ENCODE measurements around the gene MBD3. TPM values are rescaled to one million over a fixed set of nuclear protein-coding genes. Genes with fewer than 3 reads are reported as not detected.

Gene MBD3
- total RNA-seq, 2 experiments from 2014 or later, result 34.3 to 35.2 TPM

DNA sequence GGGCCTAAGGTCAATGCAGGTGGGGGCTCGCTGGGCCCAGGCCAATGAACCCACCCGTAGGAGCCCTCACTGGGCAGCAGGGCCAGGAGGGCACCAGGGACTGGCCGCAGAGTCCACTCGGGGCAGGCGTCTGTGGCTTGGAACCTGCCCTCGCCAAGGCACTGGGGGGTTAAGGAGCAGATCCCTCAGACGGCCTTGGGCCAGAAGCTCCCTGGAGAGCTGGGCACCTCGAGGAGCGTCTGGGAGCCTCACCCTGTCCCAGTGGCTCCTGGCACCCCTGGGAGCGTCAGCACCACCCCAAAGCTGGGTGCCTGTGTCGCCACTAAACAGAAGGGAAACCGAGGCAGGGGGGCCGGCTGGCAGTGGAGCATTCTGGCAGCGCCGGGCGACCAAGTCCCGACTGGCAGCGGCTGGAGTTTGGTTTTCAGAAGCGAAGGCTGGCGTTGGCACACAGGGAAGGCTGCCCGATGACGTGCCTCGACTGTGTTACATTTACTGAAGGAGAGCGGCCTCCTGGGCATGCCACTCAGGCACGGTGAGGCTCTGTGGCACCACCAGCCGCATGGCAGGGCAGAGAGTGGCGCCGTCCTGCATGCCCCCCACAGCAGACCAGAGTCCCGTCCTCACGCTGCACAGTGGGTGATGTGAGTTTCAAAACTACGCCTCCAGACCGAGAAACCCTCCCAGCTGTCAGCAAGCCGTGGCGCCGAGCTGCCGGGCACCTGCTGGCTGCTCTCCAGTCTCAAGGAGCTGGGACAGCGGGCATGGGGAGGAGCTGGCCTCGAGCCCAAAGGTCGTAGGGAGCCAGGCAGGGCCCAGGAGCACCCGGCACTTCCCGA lies 15.4 kb downstream of the MBD3 start:
- no peak for ATAC-seq (ENCODE audit: poor library complexity)
- DNase-seq, result no peak
- Histone ChIP-seq H3K4me1 (ENCODE audit: insufficient read depth, low read length) (no peaks in the 10 kb centered on the region), H3K27ac (ENCODE audit: low read depth in 1 of 2, low read length in 2 of 2) (no peak overlapping the region), H3K36me3 (ENCODE audit: insufficient read depth, low read length) (peaks cover 44% of the 10 kb centered on the region), H3K9me3 (ENCODE audit: control insufficient read depth in 1 of 2, insufficient read depth in 1 of 2, low read length in 2 of 2) (no peaks in the 10 kb centered on the region), H3K4me3 (ENCODE audit: low read length) (no peak overlapping the region), H3K27me3 (ENCODE audit: control insufficient read depth in 1 of 2, insufficient read depth in 2 of 2, low read length in 2 of 2) (no peaks in the 10 kb centered on the region)
- CTCF ChIA-PET, result no interaction called here
- Mint-ChIP-seq H3K4me3 (no peak overlapping the region), H3K4me1 (ENCODE audit: low read depth) (no peaks in the 10 kb centered on the region), H3K27me3 (no peaks in the 10 kb centered on the region), H3K9me3 (no peaks in the 10 kb centered on the region), H3K36me3 (ENCODE audit: low read depth) (peaks cover 33% of the 10 kb centered on the region), H3K27ac (no peak overlapping the region)
- intact Hi-C loops (cut with DNase I, micrococcal nuclease), result no loop called here
- POLR2A ChIA-PET, result interaction anchor here (0.6 kb wide), 1 partner anchor 11 kb away, joined by 3 read pairs; no protein-coding TSS in a partner anchor
- TF ChIP-seq, protein P1, sequence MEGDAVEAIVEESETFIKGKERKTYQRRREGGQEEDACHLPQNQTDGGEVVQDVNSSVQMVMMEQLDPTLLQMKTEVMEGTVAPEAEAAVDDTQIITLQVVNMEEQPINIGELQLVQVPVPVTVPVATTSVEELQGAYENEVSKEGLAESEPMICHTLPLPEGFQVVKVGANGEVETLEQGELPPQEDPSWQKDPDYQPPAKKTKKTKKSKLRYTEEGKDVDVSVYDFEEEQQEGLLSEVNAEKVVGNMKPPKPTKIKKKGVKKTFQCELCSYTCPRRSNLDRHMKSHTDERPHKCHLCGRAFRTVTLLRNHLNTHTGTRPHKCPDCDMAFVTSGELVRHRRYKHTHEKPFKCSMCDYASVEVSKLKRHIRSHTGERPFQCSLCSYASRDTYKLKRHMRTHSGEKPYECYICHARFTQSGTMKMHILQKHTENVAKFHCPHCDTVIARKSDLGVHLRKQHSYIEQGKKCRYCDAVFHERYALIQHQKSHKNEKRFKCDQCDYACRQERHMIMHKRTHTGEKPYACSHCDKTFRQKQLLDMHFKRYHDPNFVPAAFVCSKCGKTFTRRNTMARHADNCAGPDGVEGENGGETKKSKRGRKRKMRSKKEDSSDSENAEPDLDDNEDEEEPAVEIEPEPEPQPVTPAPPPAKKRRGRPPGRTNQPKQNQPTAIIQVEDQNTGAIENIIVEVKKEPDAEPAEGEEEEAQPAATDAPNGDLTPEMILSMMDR (IDR thresholded peaks at IDR 0.05), result no peak

DNA sequence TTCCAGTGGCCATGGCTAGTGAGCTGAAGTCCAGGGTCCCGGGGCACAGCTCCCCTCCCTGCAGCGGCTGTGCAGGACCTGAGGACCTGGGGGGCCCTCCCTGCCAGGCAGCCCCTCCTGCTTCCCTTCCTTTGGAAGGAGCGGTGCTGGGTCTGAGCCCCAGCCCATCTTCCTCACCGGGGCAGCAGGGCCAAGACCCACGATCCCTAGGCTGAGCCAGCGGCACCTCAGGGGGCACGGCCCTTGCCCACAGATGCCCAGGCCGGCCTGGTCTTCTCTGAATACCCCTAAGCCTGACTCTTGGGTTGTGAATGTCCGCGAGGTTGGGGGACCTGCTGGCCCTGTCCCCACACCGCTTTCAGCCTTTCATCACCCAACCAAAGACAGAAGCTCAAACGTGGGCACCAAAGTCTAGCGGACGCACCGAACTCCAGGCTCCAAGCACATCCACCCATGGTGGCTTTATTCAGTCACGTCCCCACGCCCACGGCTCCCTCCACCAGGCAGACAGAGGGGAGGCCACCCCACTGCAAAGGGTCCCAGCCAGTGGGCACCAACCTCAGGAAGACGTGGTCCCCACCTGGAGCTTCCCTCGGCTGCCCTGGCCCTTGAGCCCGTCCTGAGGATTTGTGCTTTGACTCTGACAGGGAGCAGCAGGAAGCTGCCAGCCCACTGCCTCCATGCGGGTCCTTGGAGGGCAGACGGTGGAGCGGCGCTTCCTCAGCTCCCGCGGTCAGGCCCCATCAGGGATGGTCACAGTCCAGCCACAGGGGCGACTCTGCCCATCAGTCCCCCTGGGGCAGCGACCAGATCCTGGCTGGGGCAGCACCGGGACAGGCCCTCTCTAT lies 16.2 kb downstream of the MBD3 start:
- H3K36me3 Mint-ChIP-seq (ENCODE audit: low read depth), result peaks cover 28% of the 10 kb centered on the region
- CTCF ChIA-PET, result no interaction called here
- TF ChIP-seq, protein P1 (IDR thresholded peaks at IDR 0.05), result no peak
- no peak overlapping the region for H3K27ac Mint-ChIP-seq
- H3K9me3 Mint-ChIP-seq, result no peaks in the 10 kb centered on the region
- Histone ChIP-seq H3K27me3 (ENCODE audit: control insufficient read depth in 1 of 2, insufficient read depth in 2 of 2, low read length in 2 of 2) (no peaks in the 10 kb centered on the region), H3K9me3 (ENCODE audit: control insufficient read depth in 1 of 2, insufficient read depth in 1 of 2, low read length in 2 of 2) (no peaks in the 10 kb centered on the region), H3K27ac (ENCODE audit: low read depth in 1 of 2, low read length in 2 of 2) (no peak overlapping the region), H3K4me3 (ENCODE audit: low read length) (no peak overlapping the region), H3K4me1 (ENCODE audit: insufficient read depth, low read length) (no peaks in the 10 kb centered on the region), H3K36me3 (ENCODE audit: insufficient read depth, low read length) (peaks cover 36% of the 10 kb centered on the region)
- H3K4me3 Mint-ChIP-seq, result no peak overlapping the region
- no peaks in the 10 kb centered on the region for H3K27me3 Mint-ChIP-seq
- DNase-seq, result no peak
- intact Hi-C loops (cut with DNase I, micrococcal nuclease), result no loop called here
- POLR2A ChIA-PET, result no interaction called here
- H3K4me1 Mint-ChIP-seq (ENCODE audit: low read depth), result no peaks in the 10 kb centered on the region
- no peak for ATAC-seq (ENCODE audit: poor library complexity)

DNA sequence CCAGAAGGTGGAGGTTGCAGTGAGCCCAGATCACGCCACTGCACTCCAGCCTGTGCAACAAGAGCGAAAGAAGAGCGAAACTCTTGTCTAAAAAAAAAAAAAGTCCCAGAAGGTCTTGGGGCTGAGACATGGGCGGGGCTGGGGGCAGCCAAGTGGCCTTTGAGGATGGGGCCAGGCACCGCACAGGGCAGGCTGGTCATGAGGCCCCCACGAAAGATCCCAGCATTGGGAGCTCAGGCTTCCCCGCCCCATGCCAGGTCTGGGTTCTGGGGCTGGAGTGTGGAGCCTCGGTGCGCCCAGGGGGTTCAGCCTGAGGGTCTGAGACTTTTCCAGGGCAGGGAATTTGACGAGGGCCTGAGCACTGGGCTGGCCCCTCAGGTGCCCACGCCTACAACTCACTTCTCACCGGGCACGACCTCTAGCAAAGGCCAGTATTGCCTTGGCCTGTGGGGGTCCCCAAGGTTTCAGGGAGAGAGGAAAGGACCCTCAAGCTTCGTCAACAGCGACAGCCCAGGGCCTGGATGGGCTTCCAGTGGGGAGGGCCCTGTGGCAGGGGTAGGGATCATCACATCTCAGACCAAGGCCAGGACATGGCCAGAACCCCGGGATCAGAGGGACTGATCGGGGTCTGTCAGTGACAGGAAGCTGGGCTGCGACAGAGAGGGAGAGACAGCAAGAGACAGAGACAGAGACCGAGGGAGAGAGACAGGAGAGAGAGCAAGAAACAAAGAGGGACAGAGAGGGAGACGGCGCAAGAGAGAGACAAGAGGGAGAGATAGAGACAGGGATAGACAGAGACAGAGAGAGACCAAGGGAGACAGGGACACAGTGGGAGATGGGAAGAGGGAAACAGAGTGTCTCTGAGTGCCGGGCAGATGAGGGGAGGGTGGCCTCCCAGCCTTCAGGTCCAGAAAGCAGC lies 17.1 kb downstream of the MBD3 start:
- ATAC-seq (ENCODE audit: poor library complexity) (no peak), DNase-seq (no peak)
- Mint-ChIP-seq H3K4me3 (no peak overlapping the region), H3K27me3 (peaks cover under 1% of the 10 kb centered on the region), H3K4me1 (ENCODE audit: low read depth) (peaks cover under 1% of the 10 kb centered on the region), H3K36me3 (ENCODE audit: low read depth) (peaks cover 22% of the 10 kb centered on the region), H3K27ac (no peak overlapping the region), H3K9me3 (no peaks in the 10 kb centered on the region)
- intact Hi-C loops (cut with DNase I, micrococcal nuclease), result no loop called here
- TF ChIP-seq, protein P1 (IDR thresholded peaks at IDR 0.05), result no peak
- Histone ChIP-seq H3K4me1 (ENCODE audit: insufficient read depth, low read length) (no peaks in the 10 kb centered on the region), H3K27me3 (ENCODE audit: control insufficient read depth in 1 of 2, insufficient read depth in 2 of 2, low read length in 2 of 2) (no peaks in the 10 kb centered on the region), H3K9me3 (ENCODE audit: control insufficient read depth in 1 of 2, insufficient read depth in 1 of 2, low read length in 2 of 2) (no peaks in the 10 kb centered on the region), H3K4me3 (ENCODE audit: low read length) (no peak overlapping the region), H3K36me3 (ENCODE audit: insufficient read depth, low read length) (peaks cover 27% of the 10 kb centered on the region), H3K27ac (ENCODE audit: low read depth in 1 of 2, low read length in 2 of 2) (no peak overlapping the region)
- ChIA-PET POLR2A (no interaction called here), CTCF (interaction anchor here (0.9 kb wide), 1 partner anchor 15 kb away, joined by 3 read pairs; no protein-coding TSS in a partner anchor)
